Panc1 (cell line): ENCODE results near the gene CRCP. TPM values are rescaled to one million over a fixed set of nuclear protein-coding genes. Genes with fewer than 3 reads are reported as not detected.

Source experiments
- ATAC-seq: fragments of 200-7000 bp; cut with Tn5 transposase; 2 replicates; pipeline ENCODE4 v1.9.1; 2020; ENCODE audit warnings: mild to moderate bottlenecking, moderate library complexity
- BruUV-seq: library from RNA; stranded (reverse); fragments of 400-500 nt; replicated peaks from 2 replicates; lab custom pipeline; 2021; lab: Mats Ljungman, UMichigan
- CTCF ChIA-PET: fragments of 300-600 bp; sonication (Branson Sonifier 250); formaldehyde crosslinking; loops from one replicate; lab custom pipeline; 2022; ENCODE audit warnings: antibody characterized with exemption; lab: Charles Lee
- POLR2A ChIA-PET: fragments of 300-600 bp; sonication (Branson Sonifier 250); formaldehyde crosslinking; loops from one replicate; lab custom pipeline; 2022; ENCODE audit warnings: antibody characterized with exemption; lab: Charles Lee
- DNase-seq: peaks from one replicate; pipeline ENCODE4 v3.0.0-alpha.2; 2010; ENCODE audit warnings: low read depth, low spot score
- H3K27ac ChIP-seq: 2 replicates; pipeline ENCODE4 v1.5.1; 2011; ENCODE audit warnings: mild to moderate bottlenecking, low read length, inconsistent platforms
- H3K27me3 ChIP-seq: fragments of 200-500 bp; sonication (Bioruptor generic); 2 replicates; pipeline ENCODE4 v1.6.0; 2014; ENCODE audit warnings: low read length, inconsistent platforms; ENCODE audit not compliant: control insufficient read depth, insufficient read depth
- H3K36me3 ChIP-seq: fragments of 200-500 bp; sonication (Bioruptor generic); 2 replicates; pipeline ENCODE4 v1.5.1; 2014; ENCODE audit warnings: inconsistent platforms, mild to moderate bottlenecking, low read length, moderate library complexity; ENCODE audit not compliant: control insufficient read depth, insufficient read depth
- H3K4me1 ChIP-seq: 2 replicates; pipeline ENCODE4 v1.5.1; 2011; ENCODE audit warnings: inconsistent platforms, mild to moderate bottlenecking, low read length, moderate library complexity; ENCODE audit not compliant: control insufficient read depth, insufficient read depth
- H3K4me3 ChIP-seq, 2 experiments: 2 replicates each; pipeline ENCODE4 v1.5.1; 2011 to 2012; ENCODE audit warnings: low read depth in 2 of 2, low read length in 2 of 2, mild to moderate bottlenecking in 2 of 2, inconsistent platforms in 1 of 2, moderate library complexity in 1 of 2
- H3K9me3 ChIP-seq: fragments of 200-500 bp; sonication (Bioruptor generic); 2 replicates; pipeline ENCODE4 v1.5.1; 2014; ENCODE audit warnings: low read depth, mild to moderate bottlenecking, inconsistent platforms, low read length, moderate library complexity; ENCODE audit not compliant: control insufficient read depth, insufficient read depth
- CTCF ChIP-seq: fragments of 450-650 bp; IDR thresholded peaks from 2 replicates; pipeline ENCODE4 v1.5.1; 2017; ENCODE audit warnings: mild to moderate bottlenecking
- POLR2AphosphoS5 ChIP-seq: IDR thresholded peaks from 2 replicates; pipeline ENCODE4 v1.6.1; 2012; ENCODE audit warnings: mild to moderate bottlenecking, low read depth, low read length, moderate library complexity
- REST ChIP-seq, 2 experiments: IDR thresholded peaks; 2 replicates each; pipeline ENCODE4 v1.6.1; 2011 to 2012; ENCODE audit warnings: low read depth in 2 of 2, control low read depth in 1 of 2, low read length in 1 of 2, mild to moderate bottlenecking in 1 of 2, moderate library complexity in 1 of 2; ENCODE audit not compliant: insufficient read depth in 1 of 2
- SIN3A ChIP-seq: IDR thresholded peaks from 2 replicates; pipeline ENCODE4 v1.6.1; 2012; ENCODE audit warnings: low read depth, mild to moderate bottlenecking, low read length, moderate library complexity, borderline replicate concordance; ENCODE audit not compliant: insufficient read depth
- TCF7L2 ChIP-seq: IDR thresholded peaks from 2 replicates; pipeline ENCODE4 v1.6.1; 2011; ENCODE audit warnings: mild to moderate bottlenecking, low read depth, low read length, inconsistent platforms
- in situ Hi-C: cut with HindIII; loops from 2 replicates; pipeline ENCODE4 v1.10.0; 2016; ENCODE audit warnings: low sequenced_read_pairs, low pct_unique_long_range_greater_than_20kb
- intact Hi-C: fragments of 100-400 bp; cut with micrococcal nuclease; formaldehyde crosslinking; loops from one replicate; pipeline ENCODE4 v1.10.0; 2022; ENCODE audit not compliant: unreplicated experiment
- total RNA-seq: library from RNA; stranded (reverse); gene quantifications from one replicate; pipeline ENCODE4 v1.2.1, GENCODE V29; 2021; ENCODE audit not compliant: unreplicated experiment

The CRCP gene
- total RNA-seq, 1 experiment from 2014 or later: 46.4 TPM

- in situ Hi-C loops (no loop called here), intact Hi-C loops (no loop called here)
- BruUV-seq: no TSS peak
- H3K9me3 ChIP-seq: no peaks in the 10 kb centered on the region
- no peaks in the 10 kb centered on the region for H3K4me1 ChIP-seq
- H3K36me3 ChIP-seq: no peaks in the 10 kb centered on the region
- no peak overlapping the region for H3K27ac ChIP-seq
- TF ChIP-seq POLR2AphosphoS5 (no peak), SIN3A (no peak), CTCF (no peak), REST (IDR thresholded peaks at IDR 0.05; ENCODE audit: insufficient read depth in 1 of 2, low read depth in 2 of 2, low read length in 1 of 2) (no peak), TCF7L2 (no peak)
- no peak overlapping the region for H3K4me3 ChIP-seq
- ChIA-PET CTCF (no interaction called here), POLR2A (interaction anchor here (0.6 kb wide), 1 partner anchor 30 kb away, joined by 4 read pairs; no protein-coding TSS in a partner anchor)
- no peak for DNase-seq
- no peak for ATAC-seq
- H3K27me3 ChIP-seq: no peaks in the 10 kb centered on the region
Measured at GRCh38 chr7:66188645-66189044, 74.0 kb downstream of the CRCP start.

GRCh38 chr7:66189695-66190503 is 75.3 kb downstream of the CRCP start:
- BruUV-seq: no TSS peak
- intact Hi-C loops: no loop called here
- in situ Hi-C loops: no loop called here
- H3K27me3 ChIP-seq: no peaks in the 10 kb centered on the region
- no peak overlapping the region for H3K27ac ChIP-seq
- no peaks in the 10 kb centered on the region for H3K4me1 ChIP-seq
- ATAC-seq: peak; percentile 48
- ChIA-PET CTCF (no interaction called here), POLR2A (no interaction called here)
- no peak for DNase-seq
- H3K9me3 ChIP-seq: no peaks in the 10 kb centered on the region
- no peak overlapping the region for H3K4me3 ChIP-seq
- TF ChIP-seq TCF7L2 (no peak), POLR2AphosphoS5 (no peak), SIN3A (no peak), REST (IDR thresholded peaks at IDR 0.05; ENCODE audit: insufficient read depth in 1 of 2, low read depth in 2 of 2, low read length in 1 of 2) (no peak), CTCF (no peak)
- no peaks in the 10 kb centered on the region for H3K36me3 ChIP-seq
